Activated CD4-positive, alpha-beta T cell treated with anti-CD3 and anti-CD28 coated beads, Interleukin-2, Interleukin-4, amounts not matched to agents 100 ng/mL and 50 ng/mL, durations not matched to agents 16 hours and 8 hours (primary cell): ENCODE measurements around the gene MFSD2A.
A peak's percentile ranks its signal among the peaks of the same experiment; 100 is the strongest.
"Not testable (repeated sequence)": the region's sequence is repeated elsewhere in the genome, so short reads cannot be mapped to it uniquely, and the experiment has no call there.

Source experiments
- DNase-seq: peaks from one replicate; pipeline ENCODE4 v3.0.0-alpha.2; 2020; ENCODE audit warnings: low spot score

The MFSD2A gene

GRCh38 chr1:40003156-40004093, 48.5 kb downstream of the MFSD2A start:
- DNase-seq: no peak

DNA sequence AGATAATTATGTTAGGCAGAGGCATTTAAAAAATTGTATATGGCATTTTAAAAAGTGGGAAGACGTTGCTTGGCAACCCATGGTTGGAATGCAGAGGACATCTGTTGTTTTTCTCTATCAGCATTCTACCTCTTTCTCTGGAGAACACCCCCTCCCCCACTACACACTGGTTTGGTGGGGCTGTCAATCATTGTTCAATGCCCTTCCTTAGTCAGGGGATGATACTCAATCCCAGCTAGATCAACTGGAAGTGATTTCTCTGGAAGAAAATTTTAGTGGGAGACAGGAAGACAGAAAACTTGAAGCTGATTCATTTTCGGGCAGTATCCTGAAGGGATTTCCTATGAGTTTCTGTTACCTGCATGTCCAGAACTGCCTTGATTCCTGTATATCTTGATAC, 49.9 kb downstream of the MFSD2A start:
- DNase-seq: no peak

DNA sequence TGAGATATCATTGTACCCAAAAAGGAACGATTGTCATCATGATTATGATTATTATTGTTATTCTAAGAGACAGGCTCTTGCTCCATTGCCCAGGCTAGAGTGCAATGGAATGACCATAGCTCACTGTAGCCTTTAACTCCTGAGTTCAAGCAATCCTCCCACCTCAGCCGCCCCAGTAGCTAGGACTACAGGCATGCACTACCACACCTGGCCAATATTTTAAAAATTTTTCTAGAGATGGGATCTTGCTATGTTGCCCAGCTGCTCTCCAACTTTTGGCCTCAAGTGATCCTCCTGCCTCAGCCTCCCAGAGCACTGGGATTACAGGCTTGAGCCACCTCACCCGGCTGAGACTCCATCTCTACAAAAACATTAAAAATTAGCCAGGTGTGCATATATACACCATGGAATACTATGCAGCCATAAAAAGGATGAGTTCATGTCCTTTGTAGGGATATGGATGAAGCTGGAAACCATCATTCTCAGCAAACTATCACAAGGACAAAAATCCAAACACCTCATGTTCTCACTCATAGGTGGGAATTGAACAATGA, 52.6 kb downstream of the MFSD2A start:
- DNase-seq: not testable (repeated sequence)

DNA sequence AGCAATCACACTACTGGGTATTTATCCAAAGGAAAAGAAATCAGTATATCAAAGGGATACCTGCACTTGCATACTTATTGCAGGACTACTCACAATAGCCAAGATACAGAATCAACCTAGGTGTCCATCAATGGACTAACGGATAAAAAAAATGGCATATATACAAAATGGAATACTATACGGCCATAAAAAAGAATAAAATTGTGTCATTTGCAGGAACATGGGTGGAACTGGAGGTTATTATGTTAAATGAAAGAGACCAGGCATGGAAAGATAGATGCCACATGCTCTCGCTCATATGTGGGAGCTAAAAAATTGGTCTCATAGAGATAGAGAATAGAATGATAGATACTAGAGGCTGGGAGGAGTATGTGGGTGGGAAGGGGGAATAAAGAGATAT, 56.3 kb downstream of the MFSD2A start:
- no peak for DNase-seq

- DNase-seq: peak; percentile 32
Observed at GRCh38 chr1:40014253-40014706, 59.3 kb downstream of the MFSD2A start.

- DNase-seq: peak; percentile 62
Observed at GRCh38 chr1:40014812-40015594, 60.1 kb downstream of the MFSD2A start.

- DNase-seq: no peak
Observed at GRCh38 chr1:40017951-40018575, 63.1 kb downstream of the MFSD2A start.
